Measurements from ENCODE around the gene GLUD1. TPM values are rescaled to one million over a fixed set of nuclear protein-coding genes. Genes with fewer than 3 reads are reported as not detected.

Gene GLUD1
- 86.7 to 105 TPM (median 98.2 TPM) in 5 replicates for total RNA-seq (2022; extraction: Qiagen RNA extraction)

DNA sequence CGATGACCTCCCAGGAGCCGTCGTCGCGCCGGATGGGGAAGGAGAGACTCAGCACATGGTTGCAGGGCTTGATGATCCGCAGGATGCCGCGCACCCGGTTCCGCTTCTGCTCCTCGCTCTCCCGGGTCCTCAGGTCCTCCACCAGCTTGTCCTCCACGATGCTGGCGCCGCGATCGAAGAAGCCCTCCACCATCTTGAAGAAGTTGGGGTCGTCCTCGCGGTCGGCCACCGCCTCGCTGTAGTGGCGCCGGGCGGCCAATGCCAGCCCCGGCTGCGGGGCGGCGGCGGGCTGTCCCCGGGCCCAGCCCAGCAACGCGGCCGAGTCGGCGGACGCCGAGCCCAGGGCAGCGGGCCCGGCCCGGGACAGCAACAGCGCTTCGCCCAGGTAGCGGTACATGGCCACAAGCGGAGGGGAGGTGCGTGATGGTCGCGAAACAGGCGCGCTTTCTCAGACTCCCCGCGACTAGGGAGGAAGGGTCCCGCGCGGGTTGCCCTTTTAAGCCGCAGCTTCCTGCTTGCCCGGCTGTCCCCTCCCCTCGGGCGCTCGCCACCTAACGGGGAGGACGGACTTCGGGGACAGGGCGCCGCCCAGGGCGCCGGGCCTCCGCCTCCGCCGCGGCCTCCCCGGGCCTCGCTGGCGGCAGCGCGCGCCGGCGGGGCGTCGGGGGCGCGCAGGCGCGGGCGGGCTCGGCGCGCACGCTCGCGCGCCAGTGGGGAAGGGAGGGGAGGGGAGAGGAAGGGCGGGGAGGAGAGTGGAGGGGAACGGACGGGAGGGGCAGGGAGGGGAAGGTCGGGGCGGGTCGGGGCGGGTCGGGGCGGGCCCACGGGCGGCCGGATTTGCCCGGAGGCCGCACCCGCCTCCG lies at the start of gene GLUD1, which contains the start of gene SHLD2:
GLUD1 (minus strand) TSS at position 471 of the 863 bp plus-strand sequence; CDS start at position 397, 74 bp downstream.
SHLD2 (plus strand) TSS at position 834 of the 863 bp plus-strand sequence. CDS start 56,149 bp downstream, outside the sequence.

DNA sequence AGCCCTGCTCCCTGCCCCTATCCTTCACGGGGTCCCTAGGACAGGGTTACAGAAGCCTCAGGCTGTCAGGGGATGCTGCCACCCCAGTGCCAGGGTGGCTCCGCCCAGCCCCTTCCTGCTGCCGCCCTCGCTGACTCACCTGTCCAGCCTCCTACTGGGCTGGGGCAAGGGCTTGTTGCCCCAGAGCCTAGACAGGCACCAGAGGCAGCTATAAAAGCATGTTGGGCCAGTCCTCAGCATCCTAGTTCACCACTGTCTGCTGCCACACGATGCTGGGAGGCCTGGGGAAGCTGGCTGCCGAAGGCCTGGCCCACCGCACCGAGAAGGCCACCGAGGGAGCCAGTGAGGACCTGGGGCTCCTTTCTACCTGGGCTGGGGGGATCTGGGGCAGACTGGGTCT lies 74.6 kb downstream of the GLUD1 start, which contains the start of gene FAM25A:
FAM25A (plus strand) TSS at position 239 of the 400 bp plus-strand sequence; CDS start at position 270, 31 bp downstream.

Other genes starting within 250 kb of the GLUD1 start
- 0.73 to 1.6 TPM (median 0.98 TPM) in 5 replicates for gene MMRN2, start 137.2 kb downstream of the GLUD1 start, total RNA-seq (2022; extraction: Qiagen RNA extraction)
- gene SNCG, start 136.2 kb downstream of the GLUD1 start, total RNA-seq (2022; extraction: Qiagen RNA extraction), result 9.9 to 14.5 TPM (median 13.4 TPM) in 5 replicates
- not detected in 5 replicates for gene ADIRF, start 126.4 kb downstream of the GLUD1 start, total RNA-seq (2022; extraction: Qiagen RNA extraction)
- gene FAM25A, start 74.5 kb downstream of the GLUD1 start, total RNA-seq (2022; extraction: Qiagen RNA extraction), result not detected in 5 replicates
- gene SHLD2, start 363 bp upstream of the GLUD1 start, total RNA-seq (2022; extraction: Qiagen RNA extraction), result 22.9 to 26.7 TPM (median 25.3 TPM) in 5 replicates
- gene NUTM2A, start 130.6 kb upstream of the GLUD1 start, total RNA-seq (2022; extraction: Qiagen RNA extraction), result 0.08 TPM in 1 of 5 replicates, not detected in the others

All from A549 treated with Mapracorat at 1 μM for 4 hours (cell line).